ENCODE results near the gene SLC9A3. TPM values are rescaled to one million over a fixed set of nuclear protein-coding genes. Genes with fewer than 3 reads are reported as not detected.

SLC9A3 gene
- total and polyA plus RNA-seq, 12 donors = 0.53 to 1.5 (median 1.0) TPM

DNA sequence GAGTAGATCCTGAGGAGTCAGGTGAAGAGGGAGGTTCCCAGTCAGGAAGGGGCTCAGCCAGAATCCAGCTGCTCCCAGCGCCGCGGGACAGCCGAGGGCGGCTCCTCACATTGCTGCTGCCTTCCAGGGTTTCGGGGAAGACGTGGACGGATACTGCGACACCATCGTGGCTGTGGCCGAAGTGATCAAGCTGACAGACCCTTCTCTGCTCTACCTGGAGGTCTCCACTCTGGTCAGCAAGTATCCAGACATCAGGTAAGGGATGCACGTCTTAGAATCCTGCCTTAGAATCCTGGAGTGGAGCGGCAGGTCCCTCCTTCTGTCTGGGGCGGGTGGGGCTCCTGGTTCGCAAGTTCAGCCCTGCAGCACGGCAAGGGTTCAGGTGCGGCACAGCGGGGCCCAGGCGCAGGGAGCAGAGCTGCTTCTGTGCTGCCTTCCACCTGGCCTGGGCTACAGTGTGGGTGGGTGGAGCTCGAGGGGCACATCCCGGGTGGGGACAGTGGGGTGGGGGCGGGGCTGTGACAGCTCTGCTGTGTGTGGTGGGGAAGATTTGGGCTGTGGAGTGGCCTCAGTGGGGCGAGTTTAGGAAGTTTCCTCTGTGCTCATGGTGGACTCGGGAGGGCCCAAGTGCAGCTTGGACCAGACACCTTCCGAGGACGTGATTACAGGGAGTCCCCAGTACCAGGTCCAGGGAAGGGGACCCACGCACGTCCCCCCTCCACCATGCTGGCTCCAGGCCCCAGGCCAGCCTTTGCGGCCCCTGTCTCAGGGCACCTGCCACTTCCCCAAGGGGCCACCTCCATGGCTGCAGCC, 58.5 kb downstream of the SLC9A3 start:
- Histone ChIP-seq H3K4me3 (no peak overlapping the region), H3K9me3 (no peaks in the 10 kb centered on the region), H3K27me3 (no peaks in the 10 kb centered on the region), H3K27ac (no peak overlapping the region), H3K36me3 (peaks cover 0 to 82% (median 19%) of the 10 kb centered on the region in 9 donors), H3K4me1 (peaks cover 0 to 3% (median 0%) of the 10 kb centered on the region in 9 donors)
- intact Hi-C loops (cut with DNase I) = no loop called here
- 89% methylated on average over 29 of the region's 29 CpGs for WGBS, 2 donors
- TF ChIP-seq CTCF (IDR thresholded peaks at IDR 0.05) = no peak
- ATAC-seq = no peak
- DNase-seq = peak in 1 of 2 donors; percentile 10

GRCh38 chr5:464843-465590, 59.2 kb downstream of the SLC9A3 start:
- Histone ChIP-seq H3K4me1 (no peaks in the 10 kb centered on the region), H3K27ac (no peak overlapping the region), H3K4me3 (no peak overlapping the region), H3K36me3 (peaks cover 0 to 86% (median 19%) of the 10 kb centered on the region in 9 donors), H3K27me3 (no peaks in the 10 kb centered on the region), H3K9me3 (no peaks in the 10 kb centered on the region)
- intact Hi-C loops (cut with DNase I) = no loop called here
- ATAC-seq (peak in 4 of 8 donors; percentile 5 to 19 (median 12)), DNase-seq (peak in 1 of 2 donors; percentile 9)
- TF ChIP-seq CTCF (IDR thresholded peaks at IDR 0.05) = no peak
- WGBS, 2 donors = 94% methylated on average over 60 to 63 of the region's 63 CpGs

DNA sequence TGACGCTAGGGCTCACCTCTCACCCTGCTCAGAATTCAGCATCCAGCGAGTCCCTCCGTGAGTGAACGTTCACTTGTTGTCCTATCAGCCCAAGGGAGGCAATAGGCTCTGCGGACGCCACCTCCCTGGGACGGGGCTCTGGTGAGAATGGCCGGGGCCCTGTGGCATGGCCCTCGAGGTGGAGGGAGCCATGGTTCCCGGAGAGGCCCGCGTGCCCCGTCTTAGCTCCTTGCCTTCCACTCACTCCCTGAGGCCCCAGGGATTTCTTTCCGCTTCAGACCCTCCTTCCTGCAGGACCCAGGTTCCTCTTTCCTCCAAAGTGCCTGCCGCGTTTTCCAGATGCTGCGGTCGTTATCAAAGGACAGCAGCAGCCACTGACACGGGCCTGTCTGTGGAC, 59.8 kb downstream of the SLC9A3 start:
- 91 to 94% methylated on average over 19 of the region's 19 CpGs for WGBS, 2 donors
- Histone ChIP-seq H3K36me3 (peaks cover 0 to 87% (median 22%) of the 10 kb centered on the region in 9 donors), H3K27ac (no peak overlapping the region), H3K9me3 (no peaks in the 10 kb centered on the region), H3K4me1 (no peaks in the 10 kb centered on the region), H3K27me3 (no peaks in the 10 kb centered on the region), H3K4me3 (no peak overlapping the region)
- no peak for DNase-seq
- intact Hi-C loops (cut with DNase I) = no loop called here
- no peak for TF ChIP-seq CTCF (IDR thresholded peaks at IDR 0.05)
- ATAC-seq = no peak

GRCh38 chr5:463952-464351, 60.3 kb downstream of the SLC9A3 start:
- intact Hi-C loops (cut with DNase I) = no loop called here
- H3K4me1 ChIP-seq = no peaks in the 10 kb centered on the region

More at GRCh38 chr5:463952-464351, 60.3 kb downstream of the SLC9A3 start:
- TF ChIP-seq CTCF (IDR thresholded peaks at IDR 0.05) = no peak
- no peak overlapping the region for H3K4me3 ChIP-seq
- H3K9me3 ChIP-seq = no peaks in the 10 kb centered on the region
- DNase-seq (peak in 1 of 2 donors; percentile 3), ATAC-seq (no peak)
- no peaks in the 10 kb centered on the region for H3K27me3 ChIP-seq
- peaks cover 0 to 89% (median 26%) of the 10 kb centered on the region in 9 donors for H3K36me3 ChIP-seq
- no peak overlapping the region for H3K27ac ChIP-seq
- 70 to 74% methylated on average over 18 of the region's 18 CpGs for WGBS, 2 donors

Measured in heart right ventricle (tissue), 16 donors.